H1 (cell line): ENCODE measurements around the gene FRMD6. TPM values are rescaled to one million over a fixed set of nuclear protein-coding genes. Genes with fewer than 3 reads are reported as not detected.

ENCODE experiments used
- CEBPB ChIP-seq: IDR thresholded peaks from 2 replicates; pipeline ENCODE4 v1.6.1; 2012; ENCODE audit warnings: low read depth, low read length
- POLR2AphosphoS5 ChIP-seq: IDR thresholded peaks from 2 replicates; pipeline ENCODE4 v1.6.1; 2011; ENCODE audit warnings: low read depth, low read length
- RXRA ChIP-seq: IDR thresholded peaks from 2 replicates; pipeline ENCODE4 v1.6.1; 2011; ENCODE audit warnings: low read depth, mild to moderate bottlenecking, low read length, moderate library complexity; ENCODE audit not compliant: insufficient read depth
- TEAD4 ChIP-seq: IDR thresholded peaks from 2 replicates; pipeline ENCODE4 v1.6.1; 2012; ENCODE audit warnings: low read depth, low read length, inconsistent platforms, mixed read lengths
- polyA plus RNA-seq, 7 experiments: library from polyadenylated mRNA; depleted of rRNA in 3 of 7; stranded (reverse) in 5 of 7; unstranded in 2 of 7; fragments of >200 nt in 5 of 7; fragments of 200-250 nt in 2 of 7; gene quantifications; 1 replicate in 5 of 7; 2 replicates in 1 of 7; 4 replicates in 1 of 7; pipeline versions ENCODE4 v1.2.1 to v1.2.3, GENCODE V29; 2011 to 2013; ENCODE audit warnings: missing spikeins in 2 of 7, mixed read lengths in 2 of 7
- total RNA-seq: library from RNA; stranded (reverse); fragmentation: NEBNext Ultra II Directional; extraction: Animal tissue kit (Norgen Biotek cat#: 25700); gene quantifications from 2 replicates; pipeline ENCODE4 v1.2.1, GENCODE V29; 2021
- TF ChIP-seq, protein P1 (sequence below), 3 experiments: IDR thresholded peaks; 1 replicate in 2 of 3; 2 replicates in 1 of 3; pipeline versions ENCODE4 v1.5.1 to v1.6.1; 2011; ENCODE audit warnings: low read length in 3 of 3, mild to moderate bottlenecking in 3 of 3, inconsistent platforms in 2 of 3, low read depth in 1 of 3, moderate library complexity in 1 of 3; ENCODE audit not compliant: insufficient read depth in 1 of 3; ENCODE audit errors: control extremely low read depth in 1 of 3
- TF ChIP-seq, protein P2 (sequence below): IDR thresholded peaks from 2 replicates; pipeline ENCODE4 v1.6.1; 2012; ENCODE audit warnings: inconsistent platforms
- TF ChIP-seq, protein P3 (sequence below): fragments of 300-600 bp; sonication (generic); IDR thresholded peaks from 2 replicates; pipeline ENCODE4 v1.7.1; 2012; ENCODE audit warnings: low read length, moderate library complexity, mild to moderate bottlenecking, inconsistent platforms; ENCODE audit not compliant: insufficient replicate concordance

The FRMD6 gene
- total and polyA plus RNA-seq, 2 of the 8 experiments (the other 6 are each of a cell fraction or from before 2014, with no cell fraction given), result 5.4 to 23.7 TPM

DNA sequence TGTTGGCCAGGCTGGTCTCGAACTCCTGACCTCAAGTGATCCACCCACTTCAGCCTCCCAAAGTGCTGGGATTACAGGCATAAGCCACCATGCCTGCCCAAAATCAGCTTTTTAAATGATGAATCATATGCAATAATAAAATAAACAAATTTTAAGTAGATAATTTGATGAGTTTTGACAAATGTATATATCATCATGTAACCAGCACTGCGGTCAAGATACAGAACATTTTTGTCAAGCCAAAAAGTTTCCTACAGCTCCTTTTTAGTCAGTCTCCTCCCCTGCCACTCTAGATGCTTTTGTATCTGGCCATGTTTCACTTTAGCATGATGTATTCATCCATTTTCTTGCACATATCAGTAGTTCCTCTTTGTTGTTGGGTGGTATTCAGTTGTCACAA lies 17.2 kb downstream of the FRMD6 start (continued):
- TF ChIP-seq, protein P1, sequence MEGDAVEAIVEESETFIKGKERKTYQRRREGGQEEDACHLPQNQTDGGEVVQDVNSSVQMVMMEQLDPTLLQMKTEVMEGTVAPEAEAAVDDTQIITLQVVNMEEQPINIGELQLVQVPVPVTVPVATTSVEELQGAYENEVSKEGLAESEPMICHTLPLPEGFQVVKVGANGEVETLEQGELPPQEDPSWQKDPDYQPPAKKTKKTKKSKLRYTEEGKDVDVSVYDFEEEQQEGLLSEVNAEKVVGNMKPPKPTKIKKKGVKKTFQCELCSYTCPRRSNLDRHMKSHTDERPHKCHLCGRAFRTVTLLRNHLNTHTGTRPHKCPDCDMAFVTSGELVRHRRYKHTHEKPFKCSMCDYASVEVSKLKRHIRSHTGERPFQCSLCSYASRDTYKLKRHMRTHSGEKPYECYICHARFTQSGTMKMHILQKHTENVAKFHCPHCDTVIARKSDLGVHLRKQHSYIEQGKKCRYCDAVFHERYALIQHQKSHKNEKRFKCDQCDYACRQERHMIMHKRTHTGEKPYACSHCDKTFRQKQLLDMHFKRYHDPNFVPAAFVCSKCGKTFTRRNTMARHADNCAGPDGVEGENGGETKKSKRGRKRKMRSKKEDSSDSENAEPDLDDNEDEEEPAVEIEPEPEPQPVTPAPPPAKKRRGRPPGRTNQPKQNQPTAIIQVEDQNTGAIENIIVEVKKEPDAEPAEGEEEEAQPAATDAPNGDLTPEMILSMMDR (IDR thresholded peaks at IDR 0.05; ENCODE audit: control extremely low read depth in 1 of 3, insufficient read depth in 1 of 3, low read depth in 1 of 3, low read length in 3 of 3), result no peak
- no peak for TF ChIP-seq TEAD4
- TF ChIP-seq RXRA, result no peak
- TF ChIP-seq, protein P2, sequence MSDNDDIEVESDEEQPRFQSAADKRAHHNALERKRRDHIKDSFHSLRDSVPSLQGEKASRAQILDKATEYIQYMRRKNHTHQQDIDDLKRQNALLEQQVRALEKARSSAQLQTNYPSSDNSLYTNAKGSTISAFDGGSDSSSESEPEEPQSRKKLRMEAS, result no peak
- TF ChIP-seq POLR2AphosphoS5, result no peak
- TF ChIP-seq, protein P3, sequence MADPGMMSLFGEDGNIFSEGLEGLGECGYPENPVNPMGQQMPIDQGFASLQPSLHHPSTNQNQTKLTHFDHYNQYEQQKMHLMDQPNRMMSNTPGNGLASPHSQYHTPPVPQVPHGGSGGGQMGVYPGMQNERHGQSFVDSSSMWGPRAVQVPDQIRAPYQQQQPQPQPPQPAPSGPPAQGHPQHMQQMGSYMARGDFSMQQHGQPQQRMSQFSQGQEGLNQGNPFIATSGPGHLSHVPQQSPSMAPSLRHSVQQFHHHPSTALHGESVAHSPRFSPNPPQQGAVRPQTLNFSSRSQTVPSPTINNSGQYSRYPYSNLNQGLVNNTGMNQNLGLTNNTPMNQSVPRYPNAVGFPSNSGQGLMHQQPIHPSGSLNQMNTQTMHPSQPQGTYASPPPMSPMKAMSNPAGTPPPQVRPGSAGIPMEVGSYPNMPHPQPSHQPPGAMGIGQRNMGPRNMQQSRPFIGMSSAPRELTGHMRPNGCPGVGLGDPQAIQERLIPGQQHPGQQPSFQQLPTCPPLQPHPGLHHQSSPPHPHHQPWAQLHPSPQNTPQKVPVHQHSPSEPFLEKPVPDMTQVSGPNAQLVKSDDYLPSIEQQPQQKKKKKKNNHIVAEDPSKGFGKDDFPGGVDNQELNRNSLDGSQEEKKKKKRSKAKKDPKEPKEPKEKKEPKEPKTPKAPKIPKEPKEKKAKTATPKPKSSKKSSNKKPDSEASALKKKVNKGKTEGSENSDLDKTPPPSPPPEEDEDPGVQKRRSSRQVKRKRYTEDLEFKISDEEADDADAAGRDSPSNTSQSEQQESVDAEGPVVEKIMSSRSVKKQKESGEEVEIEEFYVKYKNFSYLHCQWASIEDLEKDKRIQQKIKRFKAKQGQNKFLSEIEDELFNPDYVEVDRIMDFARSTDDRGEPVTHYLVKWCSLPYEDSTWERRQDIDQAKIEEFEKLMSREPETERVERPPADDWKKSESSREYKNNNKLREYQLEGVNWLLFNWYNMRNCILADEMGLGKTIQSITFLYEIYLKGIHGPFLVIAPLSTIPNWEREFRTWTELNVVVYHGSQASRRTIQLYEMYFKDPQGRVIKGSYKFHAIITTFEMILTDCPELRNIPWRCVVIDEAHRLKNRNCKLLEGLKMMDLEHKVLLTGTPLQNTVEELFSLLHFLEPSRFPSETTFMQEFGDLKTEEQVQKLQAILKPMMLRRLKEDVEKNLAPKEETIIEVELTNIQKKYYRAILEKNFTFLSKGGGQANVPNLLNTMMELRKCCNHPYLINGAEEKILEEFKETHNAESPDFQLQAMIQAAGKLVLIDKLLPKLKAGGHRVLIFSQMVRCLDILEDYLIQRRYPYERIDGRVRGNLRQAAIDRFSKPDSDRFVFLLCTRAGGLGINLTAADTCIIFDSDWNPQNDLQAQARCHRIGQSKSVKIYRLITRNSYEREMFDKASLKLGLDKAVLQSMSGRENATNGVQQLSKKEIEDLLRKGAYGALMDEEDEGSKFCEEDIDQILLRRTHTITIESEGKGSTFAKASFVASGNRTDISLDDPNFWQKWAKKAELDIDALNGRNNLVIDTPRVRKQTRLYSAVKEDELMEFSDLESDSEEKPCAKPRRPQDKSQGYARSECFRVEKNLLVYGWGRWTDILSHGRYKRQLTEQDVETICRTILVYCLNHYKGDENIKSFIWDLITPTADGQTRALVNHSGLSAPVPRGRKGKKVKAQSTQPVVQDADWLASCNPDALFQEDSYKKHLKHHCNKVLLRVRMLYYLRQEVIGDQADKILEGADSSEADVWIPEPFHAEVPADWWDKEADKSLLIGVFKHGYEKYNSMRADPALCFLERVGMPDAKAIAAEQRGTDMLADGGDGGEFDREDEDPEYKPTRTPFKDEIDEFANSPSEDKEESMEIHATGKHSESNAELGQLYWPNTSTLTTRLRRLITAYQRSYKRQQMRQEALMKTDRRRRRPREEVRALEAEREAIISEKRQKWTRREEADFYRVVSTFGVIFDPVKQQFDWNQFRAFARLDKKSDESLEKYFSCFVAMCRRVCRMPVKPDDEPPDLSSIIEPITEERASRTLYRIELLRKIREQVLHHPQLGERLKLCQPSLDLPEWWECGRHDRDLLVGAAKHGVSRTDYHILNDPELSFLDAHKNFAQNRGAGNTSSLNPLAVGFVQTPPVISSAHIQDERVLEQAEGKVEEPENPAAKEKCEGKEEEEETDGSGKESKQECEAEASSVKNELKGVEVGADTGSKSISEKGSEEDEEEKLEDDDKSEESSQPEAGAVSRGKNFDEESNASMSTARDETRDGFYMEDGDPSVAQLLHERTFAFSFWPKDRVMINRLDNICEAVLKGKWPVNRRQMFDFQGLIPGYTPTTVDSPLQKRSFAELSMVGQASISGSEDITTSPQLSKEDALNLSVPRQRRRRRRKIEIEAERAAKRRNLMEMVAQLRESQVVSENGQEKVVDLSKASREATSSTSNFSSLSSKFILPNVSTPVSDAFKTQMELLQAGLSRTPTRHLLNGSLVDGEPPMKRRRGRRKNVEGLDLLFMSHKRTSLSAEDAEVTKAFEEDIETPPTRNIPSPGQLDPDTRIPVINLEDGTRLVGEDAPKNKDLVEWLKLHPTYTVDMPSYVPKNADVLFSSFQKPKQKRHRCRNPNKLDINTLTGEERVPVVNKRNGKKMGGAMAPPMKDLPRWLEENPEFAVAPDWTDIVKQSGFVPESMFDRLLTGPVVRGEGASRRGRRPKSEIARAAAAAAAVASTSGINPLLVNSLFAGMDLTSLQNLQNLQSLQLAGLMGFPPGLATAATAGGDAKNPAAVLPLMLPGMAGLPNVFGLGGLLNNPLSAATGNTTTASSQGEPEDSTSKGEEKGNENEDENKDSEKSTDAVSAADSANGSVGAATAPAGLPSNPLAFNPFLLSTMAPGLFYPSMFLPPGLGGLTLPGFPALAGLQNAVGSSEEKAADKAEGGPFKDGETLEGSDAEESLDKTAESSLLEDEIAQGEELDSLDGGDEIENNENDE, result no peak
- no peak for TF ChIP-seq CEBPB
